Kidney capillary endothelial cell (primary cell): ENCODE measurements around the gene ANO8.
"Not testable (repeated sequence)": the region's sequence is repeated elsewhere in the genome, so short reads cannot be mapped to it uniquely, and the experiment has no call there.

Experiments
- DNase-seq: peaks from one replicate; pipeline ENCODE4 v3.0.0-alpha.2; 2018; ENCODE audit warnings: low spot score

The ANO8 gene

DNA sequence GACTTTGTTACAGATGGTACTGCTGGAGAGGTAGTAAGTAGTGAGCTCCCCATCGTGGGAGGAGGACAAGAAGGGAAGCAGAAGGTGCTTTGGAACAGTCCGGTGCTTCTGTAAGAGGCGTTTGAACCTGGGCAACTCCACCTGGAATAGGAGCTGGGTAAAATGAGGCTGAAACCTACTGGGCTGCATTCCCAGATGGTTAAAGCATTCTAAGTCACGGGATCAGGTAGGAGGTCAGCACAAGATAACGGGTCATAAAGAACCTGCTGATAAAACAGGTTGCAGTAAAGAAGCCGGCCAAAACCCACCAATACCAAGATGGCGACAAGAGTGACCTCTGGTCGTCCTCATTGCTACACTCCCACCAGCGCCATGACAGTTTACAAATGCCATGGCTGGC lies 47.9 kb downstream of the ANO8 start:
- no peak for DNase-seq

DNA sequence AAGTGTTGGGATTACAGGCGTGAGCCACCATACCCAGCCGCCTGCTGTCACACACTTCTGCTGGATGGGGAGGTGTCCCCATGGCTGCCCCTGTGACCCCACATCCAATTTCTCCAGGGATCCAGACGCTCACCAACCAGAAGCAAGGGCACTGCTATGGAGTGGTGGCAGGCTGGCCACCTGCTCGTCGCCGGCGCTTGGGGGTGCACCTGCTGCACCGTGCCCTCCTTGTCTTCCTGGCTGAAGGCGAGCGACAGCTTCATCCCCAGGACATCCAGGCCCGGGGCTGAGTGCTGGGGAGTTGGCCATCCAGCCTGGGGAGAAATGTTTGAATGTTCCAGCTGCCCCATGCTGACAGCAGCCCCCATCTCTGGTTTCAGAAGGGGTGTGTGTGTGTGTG lies 48.4 kb downstream of the ANO8 start:
- DNase-seq = no peak

DNA sequence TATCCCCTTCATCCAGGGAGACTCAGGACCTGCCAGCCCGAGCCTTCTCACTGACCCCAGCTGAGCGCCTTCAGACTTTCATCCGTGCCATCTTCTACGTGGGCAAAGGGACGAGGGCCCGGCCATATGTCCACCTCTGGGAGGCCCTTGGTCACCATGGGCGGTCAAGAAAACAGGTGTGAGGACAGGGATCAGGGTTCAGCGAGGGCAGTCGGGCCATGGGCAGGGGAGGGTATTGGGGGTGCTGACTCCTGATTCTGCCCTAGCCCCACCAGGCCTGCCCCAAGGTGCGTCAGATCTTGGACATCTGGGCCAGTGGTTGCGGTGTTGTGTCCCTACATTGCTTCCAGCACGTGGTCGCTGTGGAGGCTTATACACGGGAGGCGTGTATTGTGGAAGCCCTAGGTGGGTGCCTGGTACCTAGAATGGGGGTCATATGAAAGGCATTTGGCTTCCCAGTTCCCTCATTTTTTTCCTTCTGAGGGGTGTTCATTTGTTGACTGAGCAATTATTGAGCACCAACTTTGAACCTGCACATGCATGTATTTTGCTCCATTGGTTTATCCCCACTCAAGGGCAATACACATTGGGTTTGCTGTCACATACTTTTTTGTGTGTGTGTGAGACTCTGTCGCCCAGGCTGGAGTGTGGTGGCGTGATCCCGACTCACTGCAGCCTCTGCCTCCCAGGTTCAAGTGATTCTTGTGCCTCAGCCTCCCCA lies 49.1 kb downstream of the ANO8 start:
- DNase-seq = no peak

DNA sequence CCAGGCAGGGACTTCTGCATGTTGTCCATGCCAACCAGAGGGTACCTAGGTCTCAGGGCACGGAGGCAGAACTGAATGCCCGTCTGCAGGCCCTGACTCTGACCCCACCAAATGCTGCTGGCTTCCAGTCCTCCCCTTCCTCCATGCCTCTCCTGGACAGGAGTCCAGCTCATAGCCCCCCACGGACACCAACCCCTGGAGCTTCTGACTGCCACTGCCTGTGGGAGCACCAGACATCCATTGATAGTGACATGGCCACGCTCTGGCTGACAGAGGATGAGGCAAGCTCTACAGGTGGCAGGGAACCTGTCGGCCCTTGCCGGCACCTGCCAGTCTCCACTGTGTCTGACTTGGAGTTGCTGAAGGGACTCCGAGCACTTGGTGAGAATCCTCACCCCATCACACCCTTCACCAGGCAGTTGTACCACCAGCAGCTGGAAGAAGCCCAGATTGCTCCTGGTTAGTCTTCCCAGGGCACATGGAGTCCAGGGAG lies 51.1 kb downstream of the ANO8 start:
- DNase-seq = no peak

DNA sequence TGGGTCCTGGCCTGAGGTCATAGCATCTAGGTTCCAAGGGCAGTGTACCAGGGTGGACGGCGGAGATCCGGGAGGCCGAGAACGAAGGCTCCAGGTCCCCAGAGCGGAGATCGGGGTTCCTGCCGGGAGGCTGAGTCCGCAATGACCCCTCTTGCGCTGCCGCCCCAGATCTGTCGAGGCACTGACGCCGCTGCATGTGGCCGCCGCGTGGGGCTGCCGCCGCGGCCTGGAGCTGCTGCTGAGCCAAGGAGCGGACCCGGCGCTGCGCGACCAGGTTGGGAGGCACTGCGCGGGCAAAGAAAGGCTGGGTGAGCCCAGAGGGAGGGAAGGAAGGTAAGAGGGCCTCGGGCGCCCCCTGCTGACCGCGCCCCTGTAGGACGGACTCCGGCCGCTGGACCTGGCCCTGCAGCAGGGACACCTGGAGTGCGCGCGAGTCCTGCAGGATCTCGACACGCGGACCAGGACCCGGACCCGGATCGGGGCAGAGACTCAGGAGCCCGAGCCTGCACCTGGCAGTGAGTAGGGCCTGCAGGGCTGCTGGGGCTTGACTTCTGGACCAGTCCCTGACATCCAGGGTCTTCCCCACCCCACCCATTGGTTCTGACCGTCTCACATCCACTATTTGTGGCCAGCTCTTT lies 52.0 kb downstream of the ANO8 start:
- peak; percentile 71 for DNase-seq

DNA sequence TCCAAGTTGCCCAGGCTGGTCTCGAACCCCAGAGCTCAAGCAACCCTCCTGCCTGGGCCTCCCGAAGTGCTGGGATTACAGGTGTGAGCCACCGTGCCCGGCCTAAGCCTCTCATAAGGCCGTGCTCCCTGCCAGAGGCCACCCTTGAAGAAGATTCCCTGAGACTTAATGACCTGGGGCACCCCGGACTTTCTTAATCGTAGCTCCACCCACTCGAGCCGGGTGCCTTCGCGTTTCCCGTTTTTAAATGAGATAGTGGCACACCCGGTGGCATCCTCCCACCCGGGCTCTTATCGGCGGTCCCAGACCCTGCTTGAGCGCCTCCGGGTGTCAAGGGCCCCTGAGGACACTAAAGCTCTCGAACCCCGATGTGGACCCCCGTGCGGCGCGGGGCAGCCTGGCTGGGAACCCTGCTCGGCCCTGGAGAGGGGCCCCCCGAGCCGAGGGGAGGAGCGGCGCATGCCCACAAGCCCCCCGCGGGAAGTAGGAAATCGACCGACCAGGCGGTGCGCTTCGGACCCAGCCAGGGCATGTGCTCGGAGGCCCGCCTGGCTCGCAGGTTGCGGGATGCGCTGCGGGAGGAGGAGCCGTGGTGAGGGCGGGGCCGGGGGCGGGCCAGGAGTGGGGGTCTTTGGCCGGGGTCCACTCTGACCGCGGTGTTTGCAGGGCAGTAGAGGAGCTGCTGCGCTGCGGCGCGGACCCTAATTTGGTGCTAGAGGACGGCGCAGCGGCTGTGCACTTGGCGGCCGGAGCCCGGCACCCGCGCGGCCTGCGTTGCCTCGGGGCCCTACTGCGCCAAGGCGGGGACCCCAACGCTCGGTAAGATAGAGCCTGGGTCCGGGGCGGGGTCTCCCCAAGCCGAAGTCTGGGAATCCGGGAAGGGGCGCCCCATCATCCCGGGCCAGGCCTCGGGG lies 53.0 kb downstream of the ANO8 start, which contains the start of gene ANKLE1:
Gene ANKLE1 (plus strand): TSS at position 511 of the 914 bp plus-strand sequence. CDS start 20 bp downstream, at position 531.
- DNase-seq = no peak

DNA sequence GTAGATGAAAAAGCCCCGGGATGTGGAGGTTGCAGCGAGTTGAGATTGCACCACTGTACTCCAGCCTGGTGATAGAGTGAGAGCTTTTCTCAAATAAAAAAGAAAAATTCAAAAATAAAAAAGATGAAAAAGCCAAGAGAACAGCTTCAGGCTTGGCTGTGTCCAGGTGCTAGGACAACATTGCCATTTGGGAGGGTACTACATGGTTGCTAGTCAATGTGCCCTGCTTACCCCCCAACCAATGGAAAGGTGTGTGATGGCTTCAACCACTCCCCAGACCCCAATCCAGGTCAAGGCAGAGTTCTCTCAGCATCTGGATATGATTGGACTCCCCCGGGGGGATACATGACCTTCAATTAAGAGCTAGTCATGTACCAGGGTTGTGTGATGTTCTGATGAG lies 55.2 kb downstream of the ANO8 start:
- no peak for DNase-seq

DNA sequence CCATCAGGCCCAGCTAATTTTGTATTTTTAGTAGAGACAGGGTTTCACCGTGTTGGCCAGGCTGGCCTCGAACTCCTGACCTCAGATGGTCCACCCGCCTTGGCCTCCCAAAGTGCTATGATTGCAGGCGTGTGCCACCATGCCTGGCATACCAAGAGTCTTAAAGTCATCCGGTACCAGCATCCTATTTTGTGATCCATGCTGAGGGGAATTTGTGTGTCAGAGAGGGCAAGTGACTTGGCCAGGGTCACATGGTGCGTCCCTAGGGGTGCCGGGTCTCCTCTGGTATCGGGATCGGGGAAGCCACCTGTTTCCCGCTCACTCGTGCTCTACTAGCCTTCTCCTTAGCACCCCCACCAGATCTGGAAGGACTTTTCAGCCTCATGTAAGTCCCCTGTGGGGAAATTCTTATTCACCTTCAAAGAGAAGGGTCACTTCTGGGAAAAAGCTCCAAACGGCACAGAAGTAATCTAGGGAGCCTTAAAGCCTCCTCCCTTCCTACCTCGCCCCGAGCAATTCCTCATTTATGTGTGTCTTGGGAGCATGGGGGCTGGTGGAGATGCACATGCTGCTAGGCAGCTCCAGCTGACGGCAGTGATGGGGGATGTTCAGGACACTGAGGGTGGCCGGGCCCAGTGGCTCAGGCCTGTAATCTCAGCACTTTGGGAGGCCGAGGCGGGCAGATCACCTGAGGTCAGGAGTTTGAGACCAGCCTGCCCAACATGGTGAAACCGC lies 59.0 kb downstream of the ANO8 start:
- no peak for DNase-seq

DNA sequence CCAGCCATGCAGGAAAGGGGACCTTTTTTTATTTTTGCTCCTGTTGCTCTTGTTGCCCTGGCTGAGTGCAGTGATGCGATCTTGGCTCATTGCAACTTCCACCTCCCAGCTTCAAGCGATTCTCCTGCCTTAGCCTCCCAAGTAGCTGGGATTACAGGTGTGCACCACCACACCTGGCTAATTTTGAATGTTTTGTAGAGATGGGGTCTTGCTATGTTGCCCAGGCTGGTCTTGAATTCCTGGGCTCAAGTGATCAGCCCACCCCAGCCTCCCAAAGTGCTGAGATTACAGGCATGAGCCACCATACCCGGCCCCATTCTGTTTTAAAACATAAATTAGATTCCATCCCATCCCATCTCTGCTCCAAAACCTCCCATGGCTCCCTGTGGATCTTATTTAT lies 59.8 kb downstream of the ANO8 start:
- DNase-seq = not testable (repeated sequence)
